ENCODE results near the gene TRPV2. TPM values are rescaled to one million over a fixed set of nuclear protein-coding genes. Genes with fewer than 3 reads are reported as not detected.
"Not testable (repeated sequence)": the region's sequence is repeated elsewhere in the genome, so short reads cannot be mapped to it uniquely, and the experiment has no call there.

Gene TRPV2, protein sequence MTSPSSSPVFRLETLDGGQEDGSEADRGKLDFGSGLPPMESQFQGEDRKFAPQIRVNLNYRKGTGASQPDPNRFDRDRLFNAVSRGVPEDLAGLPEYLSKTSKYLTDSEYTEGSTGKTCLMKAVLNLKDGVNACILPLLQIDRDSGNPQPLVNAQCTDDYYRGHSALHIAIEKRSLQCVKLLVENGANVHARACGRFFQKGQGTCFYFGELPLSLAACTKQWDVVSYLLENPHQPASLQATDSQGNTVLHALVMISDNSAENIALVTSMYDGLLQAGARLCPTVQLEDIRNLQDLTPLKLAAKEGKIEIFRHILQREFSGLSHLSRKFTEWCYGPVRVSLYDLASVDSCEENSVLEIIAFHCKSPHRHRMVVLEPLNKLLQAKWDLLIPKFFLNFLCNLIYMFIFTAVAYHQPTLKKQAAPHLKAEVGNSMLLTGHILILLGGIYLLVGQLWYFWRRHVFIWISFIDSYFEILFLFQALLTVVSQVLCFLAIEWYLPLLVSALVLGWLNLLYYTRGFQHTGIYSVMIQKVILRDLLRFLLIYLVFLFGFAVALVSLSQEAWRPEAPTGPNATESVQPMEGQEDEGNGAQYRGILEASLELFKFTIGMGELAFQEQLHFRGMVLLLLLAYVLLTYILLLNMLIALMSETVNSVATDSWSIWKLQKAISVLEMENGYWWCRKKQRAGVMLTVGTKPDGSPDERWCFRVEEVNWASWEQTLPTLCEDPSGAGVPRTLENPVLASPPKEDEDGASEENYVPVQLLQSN
- polyA plus RNA-seq (ENCODE audit: insufficient read length in 10 of 10), result 1 to 10 TPM; 3.9 to 7.2 (median 5.8) TPM
- long read RNA-seq, donor 1, result 0 reads
- long read RNA-seq, donor 2, result 0 reads
- long read RNA-seq, donor 3, result 0 reads
- long read RNA-seq, donor 4, result 0 reads
- long read RNA-seq, donor 5, result 0 reads
- long read RNA-seq, donor 6, result 0 reads
- long read RNA-seq, donor 7, partial matches to known transcripts, result 0 of 2 reads
- long read RNA-seq, donor 7, other reads (novel, unspliced or antisense), result 0 of 2 reads
- long read RNA-seq, donor 8, result 0 reads
- long read RNA-seq, donor 9, result 0 reads

GRCh38 chr17:16415031-16415924, at the start of gene TRPV2:
TSS of gene TRPV2 (plus strand) at chr17:16415571. CDS start at chr17:16417669, 2,098 bp downstream.
- no peak for DNase-seq

- DNase-seq, result peak; percentile 45 to 82 (median 64)
Observed at GRCh38 chr17:16371742-16372141, 43.6 kb upstream of the TRPV2 start.

GRCh38 chr17:16374146-16374938, 41.0 kb upstream of the TRPV2 start:
- no peak for DNase-seq

- no peak for DNase-seq
Observed at GRCh38 chr17:16377941-16378341, 37.4 kb upstream of the TRPV2 start.

DNA sequence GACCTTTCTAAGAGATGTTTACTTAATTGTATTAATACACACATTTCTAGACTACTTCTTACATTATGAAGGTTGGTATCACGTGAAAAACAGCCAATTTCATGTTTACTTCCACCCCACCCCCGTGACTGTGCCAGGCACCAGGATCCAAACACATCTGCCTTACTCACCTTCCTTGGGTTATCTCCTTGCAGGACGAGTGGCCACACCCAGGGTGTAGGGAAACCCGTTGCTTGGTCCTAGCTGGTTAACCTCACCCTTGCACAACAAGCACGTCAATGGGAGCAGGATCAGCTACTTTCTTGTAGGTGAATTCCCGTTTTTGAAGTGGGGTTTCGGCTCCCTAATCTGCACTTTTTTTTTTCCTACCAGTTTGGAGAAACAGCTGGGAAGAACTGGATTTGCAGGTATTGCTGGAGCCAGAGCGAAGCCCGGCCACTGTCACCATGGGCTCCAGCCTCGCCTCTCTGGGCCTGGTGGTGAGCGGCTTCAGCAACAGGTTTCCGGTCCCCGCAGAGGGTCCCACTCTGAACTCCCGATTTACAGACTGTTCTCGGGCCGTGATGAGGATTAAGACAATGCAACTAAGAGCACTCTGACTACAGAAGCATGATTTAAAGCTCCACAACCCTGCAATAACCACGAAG, 36.6 kb upstream of the TRPV2 start:
- DNase-seq, result no peak

- no peak for DNase-seq
Observed at GRCh38 chr17:16379654-16380053, 35.7 kb upstream of the TRPV2 start.

- peak; percentile 97 to 98 (median 98) for DNase-seq
Observed at GRCh38 chr17:16380640-16381495, 34.5 kb upstream of the TRPV2 start, which contains the start of gene UBB. TSS of gene UBB (plus strand) at chr17:16381091. CDS start at chr17:16381908, 817 bp downstream.

- peak in 1 of 3 donors; percentile 19 for DNase-seq
Observed at GRCh38 chr17:16381496-16381820, 33.9 kb upstream of the TRPV2 start.

GRCh38 chr17:16383216-16383615, 32.2 kb upstream of the TRPV2 start:
- DNase-seq, result no peak

- DNase-seq, result no peak
Observed at GRCh38 chr17:16383772-16384287, 31.5 kb upstream of the TRPV2 start.

DNA sequence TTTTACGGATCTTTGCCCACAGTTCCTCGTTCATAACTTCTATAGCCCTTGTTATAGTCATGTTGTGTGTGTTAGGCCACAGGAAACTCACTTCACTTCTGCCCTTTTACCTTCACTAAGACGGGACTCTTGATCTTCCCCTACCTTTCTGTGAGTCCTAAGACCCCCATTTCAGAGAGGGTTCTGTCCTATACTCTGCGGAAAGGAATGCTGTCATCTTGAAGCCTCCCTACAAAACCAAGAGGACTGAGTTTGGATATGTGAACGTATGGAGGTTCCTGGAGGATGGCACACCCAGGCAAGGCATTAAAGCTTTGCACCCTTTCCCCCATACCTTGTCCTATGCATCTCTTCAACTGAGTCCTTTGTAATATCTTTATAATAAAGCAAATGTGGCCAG, 30.8 kb upstream of the TRPV2 start:
- no peak for DNase-seq

- not testable (repeated sequence) for DNase-seq
Observed at GRCh38 chr17:16386126-16386507, 29.3 kb upstream of the TRPV2 start.

DNA sequence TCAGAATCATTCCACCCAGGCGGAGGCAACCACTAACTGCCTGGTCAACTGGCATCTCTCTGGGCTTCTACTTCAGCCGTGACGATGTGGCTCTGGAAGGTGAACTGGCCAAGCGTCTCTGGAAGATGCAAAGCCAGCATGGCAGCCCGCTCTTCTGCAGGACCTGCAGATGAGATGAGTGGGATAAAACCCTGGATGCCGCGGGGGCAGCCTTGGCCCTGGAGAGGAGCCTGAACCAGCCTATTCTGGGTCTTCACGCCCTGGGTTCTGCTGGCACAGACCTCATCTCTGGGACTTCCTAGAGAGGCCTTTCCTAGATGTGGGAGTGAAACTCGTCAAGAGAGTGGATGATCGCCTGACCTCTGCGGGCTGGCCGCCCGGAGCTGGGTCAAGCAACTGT, 23.9 kb upstream of the TRPV2 start:
- no peak for DNase-seq

- DNase-seq, result not testable (repeated sequence)
Observed at GRCh38 chr17:16392491-16392890, 22.9 kb upstream of the TRPV2 start.

- not testable (repeated sequence) for DNase-seq
Observed at GRCh38 chr17:16395887-16396286, 19.5 kb upstream of the TRPV2 start.

DNA sequence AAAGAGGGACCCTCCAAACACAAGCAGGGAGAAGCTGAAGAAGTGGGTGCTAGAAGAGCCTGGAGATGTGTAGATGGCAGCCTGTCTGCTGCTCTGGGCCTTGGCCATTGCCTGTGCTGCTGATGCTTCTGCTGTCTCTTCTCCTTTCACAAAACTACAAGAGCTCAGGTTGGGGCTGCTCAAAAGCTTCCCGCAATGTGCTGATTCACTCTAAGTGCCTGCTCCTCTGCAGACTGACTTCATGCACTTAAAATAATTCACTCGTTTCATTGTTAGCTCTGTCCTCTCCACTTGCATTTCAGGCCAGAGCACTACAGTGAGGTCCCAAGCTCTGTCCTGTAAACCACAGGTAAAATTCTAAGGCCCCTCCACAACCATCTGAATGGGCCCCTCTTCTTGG, 18.7 kb upstream of the TRPV2 start:
- not testable (repeated sequence) for DNase-seq

DNA sequence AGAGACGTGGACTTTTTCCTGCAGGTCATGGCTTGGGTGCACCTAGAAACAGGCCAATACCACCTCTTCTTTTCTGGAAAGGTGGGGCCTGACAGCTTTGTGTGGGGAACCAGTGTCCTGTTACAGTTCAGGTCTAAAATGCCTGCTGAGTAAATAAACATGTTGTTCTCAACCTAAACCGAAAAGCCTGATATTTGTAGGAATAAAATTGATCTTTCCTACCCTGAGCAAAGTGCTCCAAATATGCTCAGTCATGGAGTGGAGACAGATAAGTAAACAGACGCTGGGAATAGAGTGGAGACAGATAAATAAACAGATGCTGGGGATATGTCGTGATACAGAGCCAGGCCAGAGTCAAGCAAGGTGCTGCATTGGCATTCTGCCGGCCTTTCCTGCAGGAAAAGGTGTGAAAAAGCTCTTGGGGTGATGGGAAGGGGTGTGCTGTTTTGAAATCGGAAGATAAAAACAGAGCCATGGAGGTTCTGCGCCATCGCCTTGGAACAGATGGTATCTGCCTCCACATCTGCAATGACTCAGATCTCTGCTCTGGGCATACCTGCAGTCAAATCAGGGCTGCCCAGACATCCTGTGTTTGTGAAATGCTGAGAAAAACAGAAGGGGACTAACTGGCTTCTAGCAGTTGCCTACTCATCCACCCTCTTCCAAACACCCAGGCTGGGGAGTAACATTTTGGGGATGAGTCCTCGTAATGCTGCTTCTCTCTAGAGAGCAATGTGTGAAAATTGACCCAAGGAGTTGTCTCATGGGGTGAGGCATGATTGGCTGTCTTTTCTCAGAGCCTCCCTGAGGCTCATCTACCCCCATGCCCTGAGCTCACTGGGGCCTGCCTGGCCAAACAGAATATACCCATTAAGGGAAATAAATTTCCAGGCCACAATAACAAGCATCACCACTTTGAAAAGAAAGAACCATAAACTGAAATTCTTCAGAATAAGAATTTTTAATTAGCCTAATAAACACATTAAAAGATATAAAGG, 16.8 kb upstream of the TRPV2 start:
- no peak for DNase-seq

Measured in muscle of back (tissue), 13 donors.